GM23338 (cell line): ENCODE measurements around the gene CXCL8. TPM values are rescaled to one million over a fixed set of nuclear protein-coding genes. Genes with fewer than 3 reads are reported as not detected.

Experiments used
- ATAC-seq: fragments of 200-7000 bp; cut with Tn5 transposase; 3 replicates; pipeline ENCODE4 v1.9.1; 2020
- DNase-seq: peaks from one replicate; pipeline ENCODE4 v3.0.0-alpha.2; 2015; ENCODE audit warnings: low spot score
- H2AFZ ChIP-seq: fragments of 200-600 bp; sonication (generic); 2 replicates; pipeline ENCODE4 v1.8.0; 2016; ENCODE audit warnings: antibody characterized with exemption, mild to moderate bottlenecking, moderate library complexity
- H3F3A ChIP-seq: fragments of 200-600 bp; sonication (generic); replicated peaks from 2 replicates; pipeline ENCODE4 v1.8.0; 2017; ENCODE audit warnings: antibody characterized with exemption, mixed run types, low read depth
- H3K27ac ChIP-seq: fragments of 200-600 bp; sonication (generic); 2 replicates; pipeline ENCODE4 v1.6.1; 2016; ENCODE audit warnings: low read depth
- H3K27me3 ChIP-seq: fragments of 200-600 bp; sonication (generic); 2 replicates; pipeline ENCODE4 v1.8.0; 2016; ENCODE audit warnings: mild to moderate bottlenecking, mixed run types, moderate library complexity; ENCODE audit not compliant: insufficient read depth
- H3K36me3 ChIP-seq: fragments of 200-600 bp; sonication (generic); 2 replicates; pipeline ENCODE4 v1.8.0; 2016; ENCODE audit warnings: mild to moderate bottlenecking; ENCODE audit not compliant: insufficient read depth
- H3K4me1 ChIP-seq: fragments of 200-600 bp; sonication (generic); 2 replicates; pipeline ENCODE4 v1.8.0; 2016; ENCODE audit warnings: mild to moderate bottlenecking, moderate library complexity; ENCODE audit not compliant: insufficient read depth
- H3K4me2 ChIP-seq: fragments of 200-600 bp; sonication (generic); 2 replicates; pipeline ENCODE4 v1.7.1; 2017; ENCODE audit warnings: mixed run types
- H3K4me3 ChIP-seq: fragments of 200-600 bp; sonication (generic); 2 replicates; pipeline ENCODE4 v1.6.1; 2016; ENCODE audit warnings: mixed run types
- H3K79me2 ChIP-seq: fragments of 200-600 bp; sonication (generic); replicated peaks from 2 replicates; pipeline ENCODE4 v1.8.0; 2017; ENCODE audit warnings: mild to moderate bottlenecking; ENCODE audit not compliant: insufficient read depth
- H3K9me2 ChIP-seq: fragments of 200-600 bp; sonication (generic); 2 replicates; pipeline ENCODE4 v1.8.0; 2017; ENCODE audit not compliant: insufficient read depth
- H4K20me1 ChIP-seq: fragments of 200-600 bp; sonication (generic); replicated peaks from 2 replicates; pipeline ENCODE4 v1.8.0; 2017; ENCODE audit warnings: mild to moderate bottlenecking; ENCODE audit not compliant: insufficient read depth
- H3K27ac Mint-ChIP-seq: 2 replicates; pipeline ENCODE4 v1.8.0; 2020; ENCODE audit warnings: inconsistent platforms, mild to moderate bottlenecking, moderate library complexity, mixed read lengths
- H3K27me3 Mint-ChIP-seq: 3 replicates; pipeline ENCODE4 v1.8.0; 2022; ENCODE audit warnings: low read depth, mild to moderate bottlenecking, moderate library complexity, mixed read lengths, inconsistent platforms; ENCODE audit not compliant: insufficient read depth, poor library complexity
- H3K36me3 Mint-ChIP-seq: 3 replicates; pipeline ENCODE4 v1.8.0; 2021; ENCODE audit warnings: low read depth, mild to moderate bottlenecking, inconsistent platforms, moderate library complexity, mixed read lengths
- H3K4me1 Mint-ChIP-seq: 3 replicates; pipeline ENCODE4 v1.8.0; 2020; ENCODE audit warnings: mild to moderate bottlenecking, inconsistent platforms, mixed read lengths
- H3K4me3 Mint-ChIP-seq: 3 replicates; pipeline ENCODE4 v1.8.0; 2021; ENCODE audit warnings: moderate library complexity, mild to moderate bottlenecking, inconsistent platforms, mixed read lengths
- H3K9me3 Mint-ChIP-seq: 3 replicates; pipeline ENCODE4 v1.8.0; 2020; ENCODE audit warnings: moderate library complexity, mild to moderate bottlenecking, inconsistent platforms, mixed read lengths
- CREB1 ChIP-seq: fragments of 250-450 bp; sonication (Bioruptor Pico); IDR thresholded peaks from 2 replicates; pipeline ENCODE4 v1.5.0; 2020; ENCODE audit warnings: low read depth, mild to moderate bottlenecking, moderate library complexity
- EZH2 ChIP-seq: fragments of 200-600 bp; sonication (generic); IDR thresholded peaks from one replicate; pipeline ENCODE4 v1.8.0; 2017; ENCODE audit warnings: antibody characterized with exemption, mild to moderate bottlenecking, low read depth; ENCODE audit not compliant: unreplicated experiment
- EZH2phosphoT487 ChIP-seq: fragments of 200-600 bp; sonication (generic); IDR thresholded peaks from one replicate; pipeline ENCODE4 v1.8.1; 2018; ENCODE audit warnings: antibody characterized with exemption; ENCODE audit not compliant: unreplicated experiment
- JUNB ChIP-seq: IDR thresholded peaks from one replicate; pipeline ENCODE4 v1.6.1; 2016; ENCODE audit warnings: antibody characterized with exemption; ENCODE audit not compliant: unreplicated experiment
- NANOG ChIP-seq: IDR thresholded peaks from 2 replicates; pipeline ENCODE4 v1.6.1; 2016; ENCODE audit warnings: antibody characterized with exemption, borderline replicate concordance
- POLR2AphosphoS5 ChIP-seq: IDR thresholded peaks from 2 replicates; pipeline ENCODE4 v1.6.1; 2016; ENCODE audit warnings: antibody characterized with exemption, low read depth
- STAT1 ChIP-seq: IDR thresholded peaks from one replicate; pipeline ENCODE4 v1.6.1; 2016; ENCODE audit warnings: antibody characterized with exemption; ENCODE audit not compliant: unreplicated experiment
- ZNF114 ChIP-seq: fragments of 250-450 bp; sonication (Bioruptor Pico); IDR thresholded peaks from 2 replicates; pipeline ENCODE4 v1.5.0; 2020; ENCODE audit warnings: mild to moderate bottlenecking, moderate library complexity
- ZNF331 ChIP-seq: fragments of 250-450 bp; sonication (Bioruptor Pico); IDR thresholded peaks from 2 replicates; pipeline ENCODE4 v1.5.0; 2020; ENCODE audit warnings: low read depth, mild to moderate bottlenecking, moderate library complexity
- polyA plus RNA-seq: library from polyadenylated mRNA; unstranded; fragments of >200 nt; fragmentation: Nextera tagmentation; extraction: Ambion mirVana; gene quantifications from 2 replicates; pipeline ENCODE4 v1.2.1, GENCODE V29; 2016
- total RNA-seq: library from RNA; depleted of rRNA; stranded (reverse); fragments of >200 nt; shearing (Covaris generic); gene quantifications from 2 replicates; pipeline ENCODE4 v1.2.3, GENCODE V29; 2014
- TF ChIP-seq, protein P1 (sequence below): IDR thresholded peaks from 2 replicates; pipeline ENCODE4 v1.6.1; 2016; ENCODE audit warnings: antibody characterized with exemption
- TF ChIP-seq, protein P2 (sequence below): IDR thresholded peaks from one replicate; pipeline ENCODE4 v1.6.1; 2018; ENCODE audit warnings: antibody characterized with exemption; ENCODE audit not compliant: unreplicated experiment
- TF ChIP-seq, protein P3 (sequence below), 2 experiments: fragments of 200-600 bp in 1 of 2; sonication (generic) in 1 of 2; conservative IDR thresholded peaks; 2 replicates each; pipeline versions ENCODE4 v1.5.1 to v1.6.1; 2016 to 2017; ENCODE audit warnings: antibody characterized with exemption in 2 of 2, low read depth in 2 of 2, mild to moderate bottlenecking in 2 of 2, moderate library complexity in 1 of 2
- TF ChIP-seq, protein P4 (sequence below): fragments of 250-450 bp; sonication (Bioruptor Pico); IDR thresholded peaks from 2 replicates; pipeline ENCODE4 v1.5.0; 2020; ENCODE audit warnings: mild to moderate bottlenecking, moderate library complexity

The CXCL8 gene
- total and polyA plus RNA-seq, 2 experiments from 2014 or later = 0.11 TPM; not detected in 1

DNA sequence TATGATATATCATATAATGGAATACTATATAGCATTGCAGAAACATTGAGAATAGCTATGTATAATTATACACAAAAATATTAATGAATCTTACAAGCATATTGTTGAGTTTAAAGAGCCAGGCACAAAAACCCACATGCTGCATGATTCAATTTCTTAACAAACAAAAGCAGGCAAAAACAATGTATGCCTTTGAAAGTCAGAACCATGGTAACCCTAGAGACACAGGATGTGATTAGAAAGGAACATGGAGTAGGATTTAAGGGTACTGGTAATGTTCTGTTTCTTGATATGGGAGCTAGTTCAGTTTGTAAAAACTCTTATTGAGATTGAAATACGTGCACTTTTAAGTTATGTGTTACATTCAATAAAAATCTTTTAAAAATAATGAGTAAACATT lies 21.5 kb downstream of the CXCL8 start:
- no peaks in the 10 kb centered on the region for H3K36me3 Mint-ChIP-seq
- Histone ChIP-seq H3K27me3 (no peaks in the 10 kb centered on the region), H3K79me2 (no peaks in the 10 kb centered on the region), H4K20me1 (no peaks in the 10 kb centered on the region), H2AFZ (no peak overlapping the region), H3K4me2 (no peak overlapping the region), H3K27ac (no peak overlapping the region), H3K9me2 (0 out of 2 replicates have a peak, but pooled peaks cover 5% of the 10 kb centered on the region), H3K36me3 (no peaks in the 10 kb centered on the region), H3K4me3 (no peak overlapping the region), H3K4me1 (no peaks in the 10 kb centered on the region), H3F3A (no peaks in the 10 kb centered on the region)
- ATAC-seq (no peak), DNase-seq (no peak)
- no peak overlapping the region for H3K27ac Mint-ChIP-seq
- no peaks in the 10 kb centered on the region for H3K4me1 Mint-ChIP-seq
- H3K4me3 Mint-ChIP-seq = no peak overlapping the region
- TF ChIP-seq ZNF331 (no peak), EZH2 (no peak), CREB1 (no peak), ZNF114 (CRISPR knock-in tag) (no peak), EZH2phosphoT487 (no peak), POLR2AphosphoS5 (no peak), STAT1 (no peak), JUNB (no peak), NANOG (no peak)
- TF ChIP-seq, protein P1, sequence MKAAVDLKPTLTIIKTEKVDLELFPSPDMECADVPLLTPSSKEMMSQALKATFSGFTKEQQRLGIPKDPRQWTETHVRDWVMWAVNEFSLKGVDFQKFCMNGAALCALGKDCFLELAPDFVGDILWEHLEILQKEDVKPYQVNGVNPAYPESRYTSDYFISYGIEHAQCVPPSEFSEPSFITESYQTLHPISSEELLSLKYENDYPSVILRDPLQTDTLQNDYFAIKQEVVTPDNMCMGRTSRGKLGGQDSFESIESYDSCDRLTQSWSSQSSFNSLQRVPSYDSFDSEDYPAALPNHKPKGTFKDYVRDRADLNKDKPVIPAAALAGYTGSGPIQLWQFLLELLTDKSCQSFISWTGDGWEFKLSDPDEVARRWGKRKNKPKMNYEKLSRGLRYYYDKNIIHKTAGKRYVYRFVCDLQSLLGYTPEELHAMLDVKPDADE = no peak
- TF ChIP-seq, protein P2, sequence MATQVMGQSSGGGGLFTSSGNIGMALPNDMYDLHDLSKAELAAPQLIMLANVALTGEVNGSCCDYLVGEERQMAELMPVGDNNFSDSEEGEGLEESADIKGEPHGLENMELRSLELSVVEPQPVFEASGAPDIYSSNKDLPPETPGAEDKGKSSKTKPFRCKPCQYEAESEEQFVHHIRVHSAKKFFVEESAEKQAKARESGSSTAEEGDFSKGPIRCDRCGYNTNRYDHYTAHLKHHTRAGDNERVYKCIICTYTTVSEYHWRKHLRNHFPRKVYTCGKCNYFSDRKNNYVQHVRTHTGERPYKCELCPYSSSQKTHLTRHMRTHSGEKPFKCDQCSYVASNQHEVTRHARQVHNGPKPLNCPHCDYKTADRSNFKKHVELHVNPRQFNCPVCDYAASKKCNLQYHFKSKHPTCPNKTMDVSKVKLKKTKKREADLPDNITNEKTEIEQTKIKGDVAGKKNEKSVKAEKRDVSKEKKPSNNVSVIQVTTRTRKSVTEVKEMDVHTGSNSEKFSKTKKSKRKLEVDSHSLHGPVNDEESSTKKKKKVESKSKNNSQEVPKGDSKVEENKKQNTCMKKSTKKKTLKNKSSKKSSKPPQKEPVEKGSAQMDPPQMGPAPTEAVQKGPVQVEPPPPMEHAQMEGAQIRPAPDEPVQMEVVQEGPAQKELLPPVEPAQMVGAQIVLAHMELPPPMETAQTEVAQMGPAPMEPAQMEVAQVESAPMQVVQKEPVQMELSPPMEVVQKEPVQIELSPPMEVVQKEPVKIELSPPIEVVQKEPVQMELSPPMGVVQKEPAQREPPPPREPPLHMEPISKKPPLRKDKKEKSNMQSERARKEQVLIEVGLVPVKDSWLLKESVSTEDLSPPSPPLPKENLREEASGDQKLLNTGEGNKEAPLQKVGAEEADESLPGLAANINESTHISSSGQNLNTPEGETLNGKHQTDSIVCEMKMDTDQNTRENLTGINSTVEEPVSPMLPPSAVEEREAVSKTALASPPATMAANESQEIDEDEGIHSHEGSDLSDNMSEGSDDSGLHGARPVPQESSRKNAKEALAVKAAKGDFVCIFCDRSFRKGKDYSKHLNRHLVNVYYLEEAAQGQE = no peak
- TF ChIP-seq, protein P3, sequence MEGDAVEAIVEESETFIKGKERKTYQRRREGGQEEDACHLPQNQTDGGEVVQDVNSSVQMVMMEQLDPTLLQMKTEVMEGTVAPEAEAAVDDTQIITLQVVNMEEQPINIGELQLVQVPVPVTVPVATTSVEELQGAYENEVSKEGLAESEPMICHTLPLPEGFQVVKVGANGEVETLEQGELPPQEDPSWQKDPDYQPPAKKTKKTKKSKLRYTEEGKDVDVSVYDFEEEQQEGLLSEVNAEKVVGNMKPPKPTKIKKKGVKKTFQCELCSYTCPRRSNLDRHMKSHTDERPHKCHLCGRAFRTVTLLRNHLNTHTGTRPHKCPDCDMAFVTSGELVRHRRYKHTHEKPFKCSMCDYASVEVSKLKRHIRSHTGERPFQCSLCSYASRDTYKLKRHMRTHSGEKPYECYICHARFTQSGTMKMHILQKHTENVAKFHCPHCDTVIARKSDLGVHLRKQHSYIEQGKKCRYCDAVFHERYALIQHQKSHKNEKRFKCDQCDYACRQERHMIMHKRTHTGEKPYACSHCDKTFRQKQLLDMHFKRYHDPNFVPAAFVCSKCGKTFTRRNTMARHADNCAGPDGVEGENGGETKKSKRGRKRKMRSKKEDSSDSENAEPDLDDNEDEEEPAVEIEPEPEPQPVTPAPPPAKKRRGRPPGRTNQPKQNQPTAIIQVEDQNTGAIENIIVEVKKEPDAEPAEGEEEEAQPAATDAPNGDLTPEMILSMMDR (conservative IDR thresholded peaks at IDR 0.05; ENCODE audit: low read depth in 2 of 2) = no peak
- TF ChIP-seq, protein P4, sequence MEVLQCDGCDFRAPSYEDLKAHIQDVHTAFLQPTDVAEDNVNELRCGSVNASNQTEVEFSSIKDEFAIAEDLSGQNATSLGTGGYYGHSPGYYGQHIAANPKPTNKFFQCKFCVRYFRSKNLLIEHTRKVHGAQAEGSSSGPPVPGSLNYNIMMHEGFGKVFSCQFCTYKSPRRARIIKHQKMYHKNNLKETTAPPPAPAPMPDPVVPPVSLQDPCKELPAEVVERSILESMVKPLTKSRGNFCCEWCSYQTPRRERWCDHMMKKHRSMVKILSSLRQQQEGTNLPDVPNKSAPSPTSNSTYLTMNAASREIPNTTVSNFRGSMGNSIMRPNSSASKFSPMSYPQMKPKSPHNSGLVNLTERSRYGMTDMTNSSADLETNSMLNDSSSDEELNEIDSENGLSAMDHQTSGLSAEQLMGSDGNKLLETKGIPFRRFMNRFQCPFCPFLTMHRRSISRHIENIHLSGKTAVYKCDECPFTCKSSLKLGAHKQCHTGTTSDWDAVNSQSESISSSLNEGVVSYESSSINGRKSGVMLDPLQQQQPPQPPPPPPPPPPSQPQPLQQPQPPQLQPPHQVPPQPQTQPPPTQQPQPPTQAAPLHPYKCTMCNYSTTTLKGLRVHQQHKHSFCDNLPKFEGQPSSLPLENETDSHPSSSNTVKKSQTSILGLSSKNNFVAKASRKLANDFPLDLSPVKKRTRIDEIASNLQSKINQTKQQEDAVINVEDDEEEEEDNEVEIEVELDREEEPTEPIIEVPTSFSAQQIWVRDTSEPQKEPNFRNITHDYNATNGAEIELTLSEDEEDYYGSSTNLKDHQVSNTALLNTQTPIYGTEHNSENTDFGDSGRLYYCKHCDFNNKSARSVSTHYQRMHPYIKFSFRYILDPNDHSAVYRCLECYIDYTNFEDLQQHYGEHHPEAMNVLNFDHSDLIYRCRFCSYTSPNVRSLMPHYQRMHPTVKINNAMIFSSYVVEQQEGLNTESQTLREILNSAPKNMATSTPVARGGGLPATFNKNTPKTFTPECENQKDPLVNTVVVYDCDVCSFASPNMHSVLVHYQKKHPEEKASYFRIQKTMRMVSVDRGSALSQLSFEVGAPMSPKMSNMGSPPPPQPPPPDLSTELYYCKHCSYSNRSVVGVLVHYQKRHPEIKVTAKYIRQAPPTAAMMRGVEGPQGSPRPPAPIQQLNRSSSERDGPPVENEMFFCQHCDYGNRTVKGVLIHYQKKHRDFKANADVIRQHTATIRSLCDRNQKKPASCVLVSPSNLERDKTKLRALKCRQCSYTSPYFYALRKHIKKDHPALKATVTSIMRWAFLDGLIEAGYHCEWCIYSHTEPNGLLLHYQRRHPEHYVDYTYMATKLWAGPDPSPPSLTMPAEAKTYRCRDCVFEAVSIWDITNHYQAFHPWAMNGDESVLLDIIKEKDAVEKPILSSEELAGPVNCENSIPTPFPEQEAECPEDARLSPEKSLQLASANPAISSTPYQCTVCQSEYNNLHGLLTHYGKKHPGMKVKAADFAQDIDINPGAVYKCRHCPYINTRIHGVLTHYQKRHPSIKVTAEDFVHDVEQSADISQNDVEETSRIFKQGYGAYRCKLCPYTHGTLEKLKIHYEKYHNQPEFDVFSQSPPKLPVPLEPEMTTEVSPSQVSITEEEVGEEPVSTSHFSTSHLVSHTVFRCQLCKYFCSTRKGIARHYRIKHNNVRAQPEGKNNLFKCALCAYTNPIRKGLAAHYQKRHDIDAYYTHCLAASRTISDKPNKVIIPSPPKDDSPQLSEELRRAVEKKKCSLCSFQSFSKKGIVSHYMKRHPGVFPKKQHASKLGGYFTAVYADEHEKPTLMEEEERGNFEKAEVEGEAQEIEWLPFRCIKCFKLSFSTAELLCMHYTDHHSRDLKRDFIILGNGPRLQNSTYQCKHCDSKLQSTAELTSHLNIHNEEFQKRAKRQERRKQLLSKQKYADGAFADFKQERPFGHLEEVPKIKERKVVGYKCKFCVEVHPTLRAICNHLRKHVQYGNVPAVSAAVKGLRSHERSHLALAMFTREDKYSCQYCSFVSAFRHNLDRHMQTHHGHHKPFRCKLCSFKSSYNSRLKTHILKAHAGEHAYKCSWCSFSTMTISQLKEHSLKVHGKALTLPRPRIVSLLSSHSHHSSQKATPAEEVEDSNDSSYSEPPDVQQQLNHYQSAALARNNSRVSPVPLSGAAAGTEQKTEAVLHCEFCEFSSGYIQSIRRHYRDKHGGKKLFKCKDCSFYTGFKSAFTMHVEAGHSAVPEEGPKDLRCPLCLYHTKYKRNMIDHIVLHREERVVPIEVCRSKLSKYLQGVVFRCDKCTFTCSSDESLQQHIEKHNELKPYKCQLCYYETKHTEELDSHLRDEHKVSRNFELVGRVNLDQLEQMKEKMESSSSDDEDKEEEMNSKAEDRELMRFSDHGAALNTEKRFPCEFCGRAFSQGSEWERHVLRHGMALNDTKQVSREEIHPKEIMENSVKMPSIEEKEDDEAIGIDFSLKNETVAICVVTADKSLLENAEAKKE (CRISPR knock-in tag) = no peak
- no peaks in the 10 kb centered on the region for H3K27me3 Mint-ChIP-seq
- no peaks in the 10 kb centered on the region for H3K9me3 Mint-ChIP-seq
